Lung (tissue), 12 donors: ENCODE results near the gene MUTYH. TPM values are rescaled to one million over a fixed set of nuclear protein-coding genes. Genes with fewer than 3 reads are reported as not detected.
A peak's percentile ranks its signal among the peaks of the same experiment; 100 is the strongest.

ENCODE experiments used
- ATAC-seq: fragments of 200-7000 bp; cut with Tn5 transposase; one replicate; pipeline ENCODE4 v1.9.1; 2020; ENCODE audit warnings: moderate number of reproducible peaks; ENCODE audit not compliant: insufficient read depth, low FRiP score
- DNase-seq, 3 donors: peaks; one replicate each; pipeline ENCODE4 v3.0.0-alpha.2; 2013 to 2017
- H3K27ac ChIP-seq, 2 donors: one replicate each; pipeline ENCODE4 v1.5.1; 2013; ENCODE audit warnings: mild to moderate bottlenecking in 2 of 2, moderate library complexity in 2 of 2, control low read depth in 1 of 2, inconsistent platforms in 1 of 2, low read depth in 1 of 2, low read length in 1 of 2
- H3K27me3 ChIP-seq, 3 donors: one replicate each; pipeline ENCODE4 v1.5.1; 2013; ENCODE audit warnings: low read length in 2 of 3; ENCODE audit not compliant: control insufficient read depth in 3 of 3, insufficient read depth in 3 of 3
- H3K36me3 ChIP-seq, 4 donors: one replicate each; pipeline ENCODE4 v1.5.1; 2013; ENCODE audit warnings: low read length in 4 of 4, mild to moderate bottlenecking in 1 of 4, moderate library complexity in 1 of 4; ENCODE audit not compliant: control insufficient read depth in 4 of 4, insufficient read depth in 4 of 4
- H3K4me1 ChIP-seq, 5 donors: one replicate each; pipeline ENCODE4 v1.5.1; 2013; ENCODE audit warnings: low read length in 5 of 5, mild to moderate bottlenecking in 2 of 5, moderate library complexity in 1 of 5; ENCODE audit not compliant: control insufficient read depth in 5 of 5, insufficient read depth in 5 of 5
- H3K4me3 ChIP-seq: one replicate; pipeline ENCODE4 v1.5.1; 2013; ENCODE audit warnings: mild to moderate bottlenecking, control low read depth, moderate library complexity
- H3K9ac ChIP-seq, 2 donors: one replicate each; pipeline ENCODE4 v1.5.1; 2013; ENCODE audit warnings: low read length in 2 of 2, control low read depth in 1 of 2; ENCODE audit not compliant: insufficient read depth in 1 of 2
- H3K9me3 ChIP-seq, 4 donors: one replicate each; pipeline ENCODE4 v1.5.1; 2013; ENCODE audit warnings: low read length in 3 of 4, mild to moderate bottlenecking in 1 of 4, moderate library complexity in 1 of 4; ENCODE audit not compliant: control insufficient read depth in 4 of 4, insufficient read depth in 3 of 4
- WGBS, 2 donors: extraction: QIAGEN DNeasy Blood & Tissue Kit; methylation state at CpG; one replicate each; pipeline ENCODE4 v1.1.7; 2013; 5-methylcytosine and 5-hydroxymethylcytosine counted together
- polyA plus RNA-seq, 2 donors: library from polyadenylated mRNA; stranded (reverse); fragments of 200-250 nt; gene quantifications; one replicate each; pipeline ENCODE4 v1.2.1, GENCODE V29; 2013
- total RNA-seq, 2 donors: library from RNA; depleted of rRNA in 1 of 2; stranded (reverse); fragments of >200 nt in 1 of 2; gene quantifications; one replicate each; pipeline ENCODE4 v1.2.1, GENCODE V29; 2014 to 2021
- TF ChIP-seq, protein P1 (sequence below): IDR thresholded peaks from 2 replicates; pipeline ENCODE4 v1.5.1; 2012; ENCODE audit warnings: mild to moderate bottlenecking; ENCODE audit errors: control extremely low read depth, extremely low read depth
- donor health status: control.
- donor health status: control.
- donor health status: Bipolar disorder and iron deficiency.
- donor health status: healthy.
- donor health status: DM: yes; HTN: yes; CAD: no.

MUTYH gene
- total and polyA plus RNA-seq, 4 donors: 14.0 to 26.3 (median 19.7) TPM

GRCh38 chr1:45334308-45335245 is 5.7 kb downstream of the MUTYH start:
- DNase-seq: peak in 1 of 3 donors; percentile 38

DNA sequence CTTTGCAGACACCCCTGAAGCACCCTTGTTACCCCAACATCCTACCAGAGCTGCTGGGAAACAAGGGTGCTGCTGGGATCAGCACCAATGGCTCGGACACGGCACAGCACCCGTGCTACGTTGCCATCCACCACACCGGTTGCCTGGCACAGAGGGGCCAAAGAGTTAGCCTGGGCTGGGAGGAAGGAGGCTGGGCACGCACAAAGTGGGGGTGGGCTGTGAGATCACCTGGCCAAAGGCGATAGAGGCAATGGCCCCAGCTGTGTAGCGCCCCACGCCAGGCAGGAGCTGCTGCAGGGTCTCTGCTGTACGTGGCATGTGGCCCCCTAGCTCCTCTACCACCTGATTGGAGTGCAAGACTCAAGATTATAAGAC is 7.9 kb downstream of the MUTYH start:
- DNase-seq (no peak), ATAC-seq (no peak)
- H3K36me3 ChIP-seq: peaks cover 5 to 29% (median 6%) of the 10 kb centered on the region in 4 donors
- TF ChIP-seq, protein P1, sequence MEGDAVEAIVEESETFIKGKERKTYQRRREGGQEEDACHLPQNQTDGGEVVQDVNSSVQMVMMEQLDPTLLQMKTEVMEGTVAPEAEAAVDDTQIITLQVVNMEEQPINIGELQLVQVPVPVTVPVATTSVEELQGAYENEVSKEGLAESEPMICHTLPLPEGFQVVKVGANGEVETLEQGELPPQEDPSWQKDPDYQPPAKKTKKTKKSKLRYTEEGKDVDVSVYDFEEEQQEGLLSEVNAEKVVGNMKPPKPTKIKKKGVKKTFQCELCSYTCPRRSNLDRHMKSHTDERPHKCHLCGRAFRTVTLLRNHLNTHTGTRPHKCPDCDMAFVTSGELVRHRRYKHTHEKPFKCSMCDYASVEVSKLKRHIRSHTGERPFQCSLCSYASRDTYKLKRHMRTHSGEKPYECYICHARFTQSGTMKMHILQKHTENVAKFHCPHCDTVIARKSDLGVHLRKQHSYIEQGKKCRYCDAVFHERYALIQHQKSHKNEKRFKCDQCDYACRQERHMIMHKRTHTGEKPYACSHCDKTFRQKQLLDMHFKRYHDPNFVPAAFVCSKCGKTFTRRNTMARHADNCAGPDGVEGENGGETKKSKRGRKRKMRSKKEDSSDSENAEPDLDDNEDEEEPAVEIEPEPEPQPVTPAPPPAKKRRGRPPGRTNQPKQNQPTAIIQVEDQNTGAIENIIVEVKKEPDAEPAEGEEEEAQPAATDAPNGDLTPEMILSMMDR: no peak
- no peaks in the 10 kb centered on the region for H3K9me3 ChIP-seq
- no peak overlapping the region for H3K9ac ChIP-seq
- 95 to 97% methylated on average over 10 of the region's 10 CpGs for WGBS, 2 donors
- H3K27me3 ChIP-seq: no peaks in the 10 kb centered on the region
- H3K4me1 ChIP-seq: peaks cover 0 to 7% (median 2%) of the 10 kb centered on the region in 5 donors
- H3K27ac ChIP-seq: no peak overlapping the region
- H3K4me3 ChIP-seq: no peak overlapping the region

More at GRCh38 chr1:45334308-45335245, 5.7 kb downstream of the MUTYH start:
- no peak for ATAC-seq
- WGBS, 2 donors: 62 to 66% methylated on average over 9 of the region's 9 CpGs
- H3K4me3 ChIP-seq: no peak overlapping the region
- H3K9me3 ChIP-seq: no peaks in the 10 kb centered on the region
- TF ChIP-seq, protein P1: no peak
- no peak overlapping the region for H3K9ac ChIP-seq
- peaks cover 0 to 8% (median 0%) of the 10 kb centered on the region in 5 donors for H3K4me1 ChIP-seq
- H3K36me3 ChIP-seq: peaks cover 5 to 25% (median 11%) of the 10 kb centered on the region in 4 donors
- H3K27me3 ChIP-seq: no peaks in the 10 kb centered on the region
- H3K27ac ChIP-seq: peak overlapping the region in 1 of 2 donors; percentile 57

DNA sequence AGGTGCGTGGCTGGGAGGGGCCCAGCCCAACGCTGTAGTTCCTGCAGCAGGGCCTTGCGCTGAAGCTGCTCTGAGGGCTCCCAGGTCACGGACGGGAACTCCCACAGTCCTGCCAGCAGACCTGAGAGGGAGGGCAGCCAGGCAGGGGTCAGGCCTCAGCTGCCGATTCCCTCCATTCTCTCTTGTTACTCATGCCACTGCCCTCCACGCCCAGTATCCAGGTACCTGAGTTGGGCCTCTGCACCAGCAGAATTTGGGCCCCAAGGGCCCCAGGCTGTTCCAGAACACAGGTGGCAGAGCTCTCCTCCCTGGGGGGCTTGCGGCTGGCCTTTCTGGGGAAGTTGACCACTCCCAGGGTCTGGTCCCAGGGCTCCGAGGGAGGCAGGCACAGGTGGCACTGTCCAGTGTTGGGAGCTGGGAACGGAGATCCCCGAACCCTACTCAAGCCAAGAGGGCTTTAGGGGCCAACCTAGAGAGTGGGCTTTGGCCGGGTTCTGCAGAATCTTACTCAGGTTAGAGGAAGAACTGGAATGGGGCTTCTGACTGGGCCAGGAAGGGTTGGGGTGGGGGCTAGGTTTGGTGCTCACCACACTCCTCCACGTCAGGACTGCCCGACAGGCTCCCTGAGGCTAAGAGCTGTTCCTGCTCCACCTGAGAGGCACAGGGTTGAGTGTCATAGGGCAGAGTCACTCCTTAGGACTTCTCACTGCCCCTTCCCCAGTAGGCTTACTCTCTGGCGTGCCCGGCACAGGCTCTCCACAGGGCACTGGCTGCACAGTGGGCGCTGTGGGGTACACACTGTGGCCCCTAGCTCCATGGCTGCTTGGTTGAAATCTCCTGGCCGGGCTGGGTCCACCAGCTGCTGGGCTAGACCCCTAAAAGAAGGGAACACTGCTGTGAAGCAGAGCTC is 8.5 kb downstream of the MUTYH start:
- Histone ChIP-seq H3K27me3 (no peaks in the 10 kb centered on the region), H3K27ac (no peak overlapping the region), H3K4me3 (no peak overlapping the region), H3K4me1 (peaks cover 0 to 11% (median 2%) of the 10 kb centered on the region in 5 donors), H3K9ac (no peak overlapping the region), H3K36me3 (peaks cover 5 to 29% (median 6%) of the 10 kb centered on the region in 4 donors), H3K9me3 (no peaks in the 10 kb centered on the region)
- TF ChIP-seq, protein P1: no peak
- WGBS, 2 donors: 96 to 97% methylated on average over 18 of the region's 18 CpGs
- ATAC-seq (no peak), DNase-seq (no peak)
